ENCODE data around the gene ZNF471. TPM values are rescaled to one million over a fixed set of nuclear protein-coding genes. Genes with fewer than 3 reads are reported as not detected.
A peak's percentile ranks its signal among the peaks of the same experiment; 100 is the strongest.

The ZNF471 gene
- total RNA-seq, 2 donors from 2014 or later: 0.76 to 1.4 TPM

- peak within 1 kb of the TSS; percentile 87 for H3K27ac Mint-ChIP-seq
- H3K4me3 Mint-ChIP-seq: peak within 1 kb of the TSS; percentile 90 to 94
- DNase-seq (peak in 1 of 2 donors; percentile 78), ATAC-seq (replicated peaks in 1 of 2) (peak; percentile 79 to 80)
- no peaks in the 10 kb centered on the region for H3K27me3 Mint-ChIP-seq (ENCODE audit: low read depth)
- H3K4me1 Mint-ChIP-seq (ENCODE audit: low read depth): peaks cover 6% of the 10 kb centered on the region
- H3K9me3 Mint-ChIP-seq: peaks cover 12 to 34% of the 10 kb centered on the region in 2 donors
- H3K36me3 Mint-ChIP-seq (ENCODE audit: insufficient read depth in 2 of 2): peaks cover 40 to 54% of the 10 kb centered on the region in 2 donors
Measured at GRCh38 chr19:56538761-56539263, 31.2 kb downstream of the ZNF471 start, which contains the start of gene ZFP28. Gene ZFP28, plus strand, starts transcription at chr19:56538948. Its CDS starts 71 bp downstream, at chr19:56539019.

GRCh38 chr19:56543776-56544175, 36.1 kb downstream of the ZNF471 start:
- Mint-ChIP-seq H3K4me3 (no peak overlapping the region), H3K4me1 (ENCODE audit: low read depth) (peaks cover 6% of the 10 kb centered on the region), H3K9me3 (peaks cover 10 to 26% of the 10 kb centered on the region in 2 donors), H3K27ac (no peak overlapping the region), H3K27me3 (ENCODE audit: low read depth) (no peaks in the 10 kb centered on the region), H3K36me3 (ENCODE audit: insufficient read depth in 2 of 2) (peaks cover 38 to 54% of the 10 kb centered on the region in 2 donors)
- DNase-seq (no peak), ATAC-seq (replicated peaks in 1 of 2) (no peak)

- H3K4me3 Mint-ChIP-seq: no peak overlapping the region
- peaks cover 11 to 25% of the 10 kb centered on the region in 2 donors for H3K9me3 Mint-ChIP-seq
- no peak overlapping the region for H3K27ac Mint-ChIP-seq
- H3K27me3 Mint-ChIP-seq (ENCODE audit: low read depth): no peaks in the 10 kb centered on the region
- no peaks in the 10 kb centered on the region for H3K4me1 Mint-ChIP-seq (ENCODE audit: low read depth)
- H3K36me3 Mint-ChIP-seq (ENCODE audit: insufficient read depth in 2 of 2): peaks cover 32 to 47% of the 10 kb centered on the region in 2 donors
- ATAC-seq (replicated peaks in 1 of 2): no peak
- no peak for DNase-seq
Measured at GRCh38 chr19:56547535-56547934, 39.9 kb downstream of the ZNF471 start.

GRCh38 chr19:56554272-56554869, 46.7 kb downstream of the ZNF471 start:
- ATAC-seq (replicated peaks in 1 of 2) (no peak), DNase-seq (no peak)
- no peak overlapping the region for H3K4me3 Mint-ChIP-seq
- H3K36me3 Mint-ChIP-seq (ENCODE audit: insufficient read depth in 2 of 2): peaks cover 40 to 48% of the 10 kb centered on the region in 2 donors
- H3K4me1 Mint-ChIP-seq (ENCODE audit: low read depth): no peaks in the 10 kb centered on the region
- peaks cover 31 to 34% of the 10 kb centered on the region in 2 donors for H3K9me3 Mint-ChIP-seq
- no peaks in the 10 kb centered on the region for H3K27me3 Mint-ChIP-seq (ENCODE audit: low read depth)
- no peak overlapping the region for H3K27ac Mint-ChIP-seq

- Mint-ChIP-seq H3K4me1 (ENCODE audit: low read depth) (peaks cover 11% of the 10 kb centered on the region), H3K9me3 (peaks cover 28 to 38% of the 10 kb centered on the region in 2 donors), H3K27me3 (ENCODE audit: low read depth) (no peaks in the 10 kb centered on the region), H3K27ac (no peak overlapping the region), H3K4me3 (no peak overlapping the region), H3K36me3 (ENCODE audit: insufficient read depth in 2 of 2) (peaks cover 33 to 38% of the 10 kb centered on the region in 2 donors)
- ATAC-seq (replicated peaks in 1 of 2): no peak
- no peak for DNase-seq
Measured at GRCh38 chr19:56562766-56563165, 55.1 kb downstream of the ZNF471 start.

- ATAC-seq (replicated peaks in 1 of 2) (peak; percentile 41 to 45), DNase-seq (peak; percentile 37 to 45)
- Mint-ChIP-seq H3K4me1 (ENCODE audit: low read depth) (peaks cover 14% of the 10 kb centered on the region), H3K27ac (no peak overlapping the region), H3K36me3 (ENCODE audit: insufficient read depth in 2 of 2) (peaks cover 39 to 58% of the 10 kb centered on the region in 2 donors), H3K4me3 (peak overlapping the region; percentile 84 to 91), H3K27me3 (ENCODE audit: low read depth) (no peaks in the 10 kb centered on the region), H3K9me3 (peaks cover 15 to 31% of the 10 kb centered on the region in 2 donors)
Measured at GRCh38 chr19:56566904-56567273, 59.2 kb downstream of the ZNF471 start.

- Mint-ChIP-seq H3K36me3 (ENCODE audit: insufficient read depth in 2 of 2) (peaks cover 39 to 62% of the 10 kb centered on the region in 2 donors), H3K4me1 (ENCODE audit: low read depth) (peaks cover 14% of the 10 kb centered on the region), H3K9me3 (peaks cover 15 to 27% of the 10 kb centered on the region in 2 donors), H3K4me3 (peak within 1 kb of the TSS; percentile 84 to 91), H3K27me3 (ENCODE audit: low read depth) (no peaks in the 10 kb centered on the region), H3K27ac (no peak within 1 kb of the TSS)
- DNase-seq: peak; percentile 89 to 94
- peak; percentile 98 for ATAC-seq (replicated peaks in 1 of 2)
Measured at GRCh38 chr19:56567274-56568120, 59.8 kb downstream of the ZNF471 start, which contains the start of gene ZNF470. Gene ZNF470, plus strand, starts transcription at chr19:56567468. Its CDS starts 2,844 bp downstream, at chr19:56570312.

GRCh38 chr19:56572589-56572988, 64.9 kb downstream of the ZNF471 start:
- H3K4me3 Mint-ChIP-seq: no peak overlapping the region
- no peak for DNase-seq
- peaks cover 5% of the 10 kb centered on the region for H3K4me1 Mint-ChIP-seq (ENCODE audit: low read depth)
- H3K27me3 Mint-ChIP-seq (ENCODE audit: low read depth): no peaks in the 10 kb centered on the region
- H3K27ac Mint-ChIP-seq: no peak overlapping the region
- no peak for ATAC-seq (replicated peaks in 1 of 2)
- H3K36me3 Mint-ChIP-seq (ENCODE audit: insufficient read depth in 2 of 2): peaks cover 35 to 83% of the 10 kb centered on the region in 2 donors
- H3K9me3 Mint-ChIP-seq: peaks cover 12 to 35% of the 10 kb centered on the region in 2 donors

- no peak overlapping the region for H3K4me3 Mint-ChIP-seq
- H3K27ac Mint-ChIP-seq: no peak overlapping the region
- DNase-seq: no peak
- no peaks in the 10 kb centered on the region for H3K4me1 Mint-ChIP-seq (ENCODE audit: low read depth)
- H3K36me3 Mint-ChIP-seq (ENCODE audit: insufficient read depth in 2 of 2): peaks cover 39 to 81% of the 10 kb centered on the region in 2 donors
- no peak for ATAC-seq (replicated peaks in 1 of 2)
- H3K27me3 Mint-ChIP-seq (ENCODE audit: low read depth): no peaks in the 10 kb centered on the region
- H3K9me3 Mint-ChIP-seq: peaks cover 15 to 38% of the 10 kb centered on the region in 2 donors
Measured at GRCh38 chr19:56573914-56574313, 66.3 kb downstream of the ZNF471 start.

GRCh38 chr19:56577719-56578602, 70.3 kb downstream of the ZNF471 start:
- DNase-seq: no peak
- peaks cover 38 to 65% of the 10 kb centered on the region in 2 donors for H3K36me3 Mint-ChIP-seq (ENCODE audit: insufficient read depth in 2 of 2)
- H3K27ac Mint-ChIP-seq: no peak overlapping the region
- H3K4me1 Mint-ChIP-seq (ENCODE audit: low read depth): no peaks in the 10 kb centered on the region
- no peak overlapping the region for H3K4me3 Mint-ChIP-seq
- peaks cover 21 to 45% of the 10 kb centered on the region in 2 donors for H3K9me3 Mint-ChIP-seq
- no peak for ATAC-seq (replicated peaks in 1 of 2)
- H3K27me3 Mint-ChIP-seq (ENCODE audit: low read depth): no peaks in the 10 kb centered on the region

Measured in activated T-cell treated with anti-CD3 and anti-CD28 coated beads, Interleukin-2, amount 50 U/mL, for 72 hours (primary cell).